ENCODE results near the gene SGPL1.

Gene SGPL1

DNA sequence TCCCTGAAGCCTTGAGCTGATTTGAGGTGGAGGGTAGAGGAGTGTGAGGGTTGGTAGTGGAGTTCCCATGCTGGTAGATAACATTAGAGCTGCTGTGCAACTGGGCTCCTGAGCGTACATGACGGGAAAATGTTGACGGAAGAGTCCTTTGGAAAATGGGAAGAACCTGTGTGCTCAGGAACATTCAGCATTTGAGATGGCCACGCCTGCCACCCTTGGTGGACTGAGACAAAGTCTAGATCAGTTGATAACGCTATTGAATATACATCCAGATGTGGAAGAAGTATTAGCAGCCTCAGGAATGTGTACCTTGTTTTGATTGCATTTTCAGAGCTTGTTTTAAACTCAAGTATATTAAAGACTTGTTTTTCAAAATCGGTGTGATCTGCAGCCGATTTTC is 56.5 kb downstream of the SGPL1 start:
- in situ Hi-C loops (cut with MboI; ENCODE audit: low sequenced_read_pairs) = no loop called here

DNA sequence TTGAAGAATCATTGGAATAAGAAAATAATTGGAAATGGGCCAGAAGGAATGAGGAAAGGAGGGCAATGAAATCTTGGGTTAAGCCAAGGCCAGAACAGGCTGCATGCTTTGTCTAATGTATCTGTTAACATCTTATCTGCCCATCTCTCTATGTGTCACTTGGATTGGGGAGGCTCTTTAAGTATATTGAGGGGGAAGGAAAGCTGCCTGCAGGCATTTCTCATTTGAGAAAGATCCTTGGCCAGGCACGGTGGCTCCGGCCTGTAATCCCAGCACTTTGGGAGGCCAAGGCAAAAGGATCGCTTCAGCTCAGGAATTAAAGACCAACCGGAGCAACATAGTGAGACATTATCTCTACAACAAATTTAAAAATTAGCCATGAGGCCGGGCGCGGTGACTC is 58.3 kb downstream of the SGPL1 start:
- in situ Hi-C loops (cut with MboI; ENCODE audit: low sequenced_read_pairs) = no loop called here

DNA sequence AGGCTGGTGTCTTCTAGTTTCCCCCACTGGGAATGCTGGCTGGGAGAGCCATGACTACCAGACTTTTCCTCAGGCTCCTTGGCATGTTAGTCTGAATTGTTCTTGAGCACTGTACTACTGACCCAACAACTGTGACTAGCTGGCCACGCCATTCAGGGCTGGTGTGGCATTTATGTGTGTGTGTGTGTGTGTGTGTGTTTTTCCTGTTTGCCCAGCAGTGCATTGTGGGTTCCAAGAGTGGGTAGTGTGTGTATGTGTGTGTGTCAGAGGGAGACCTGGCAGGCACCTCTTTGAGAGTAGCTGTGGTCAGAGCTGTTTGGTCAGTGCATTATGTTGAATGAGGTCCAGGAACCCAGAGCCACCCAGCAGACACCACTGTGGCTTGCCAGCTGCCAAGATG is 63.5 kb downstream of the SGPL1 start:
- in situ Hi-C loops (cut with MboI; ENCODE audit: low sequenced_read_pairs) = no loop called here

DNA sequence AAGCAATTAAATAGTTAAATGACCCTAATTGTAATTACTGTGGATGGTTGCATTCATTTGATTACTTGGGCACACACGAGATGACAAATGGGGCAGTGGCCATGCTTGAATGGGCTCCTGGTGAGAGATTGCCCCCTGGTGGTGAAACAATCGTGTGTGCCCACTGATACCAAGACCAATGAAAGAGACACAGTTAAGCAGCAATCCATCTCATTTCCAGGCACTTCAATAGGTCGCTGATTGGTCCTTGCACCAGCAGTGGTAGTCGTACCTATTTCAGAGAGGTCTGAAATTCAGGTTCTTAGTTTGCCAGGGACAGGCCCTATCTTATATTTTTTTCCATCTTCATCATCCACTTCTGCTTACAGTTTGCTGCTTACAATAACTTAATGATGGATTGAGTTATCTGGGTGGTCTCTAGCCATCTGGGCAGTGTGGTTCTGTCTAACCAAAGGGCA is 64.4 kb downstream of the SGPL1 start:
- in situ Hi-C loops (cut with MboI; ENCODE audit: low sequenced_read_pairs) = loop anchor here (10.0 kb wide), 2 partner anchors 335 to 415 kb away; no protein-coding TSS in a partner anchor

DNA sequence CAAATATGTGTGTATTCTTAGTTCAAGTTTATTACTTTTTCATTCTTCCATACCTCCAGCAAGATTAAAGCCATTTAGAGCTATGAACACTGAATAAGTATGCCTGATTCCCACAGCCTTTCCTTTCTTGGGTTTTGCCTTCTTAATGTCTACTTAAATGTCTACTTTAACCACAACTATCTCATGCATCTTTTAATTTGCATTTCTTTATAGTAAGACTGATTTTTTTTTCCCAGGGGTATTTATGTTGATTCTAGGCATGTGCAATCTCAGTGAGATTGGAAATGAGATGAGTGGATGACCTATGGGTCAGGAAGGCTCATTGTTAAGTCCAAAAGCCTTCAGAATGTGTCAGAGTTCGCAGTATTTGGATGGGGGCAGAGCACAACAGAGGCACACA is 69.0 kb downstream of the SGPL1 start:
- in situ Hi-C loops (cut with MboI; ENCODE audit: low sequenced_read_pairs) = loop anchor here (10.0 kb wide), 2 partner anchors 340 to 420 kb away; no protein-coding TSS in a partner anchor

DNA sequence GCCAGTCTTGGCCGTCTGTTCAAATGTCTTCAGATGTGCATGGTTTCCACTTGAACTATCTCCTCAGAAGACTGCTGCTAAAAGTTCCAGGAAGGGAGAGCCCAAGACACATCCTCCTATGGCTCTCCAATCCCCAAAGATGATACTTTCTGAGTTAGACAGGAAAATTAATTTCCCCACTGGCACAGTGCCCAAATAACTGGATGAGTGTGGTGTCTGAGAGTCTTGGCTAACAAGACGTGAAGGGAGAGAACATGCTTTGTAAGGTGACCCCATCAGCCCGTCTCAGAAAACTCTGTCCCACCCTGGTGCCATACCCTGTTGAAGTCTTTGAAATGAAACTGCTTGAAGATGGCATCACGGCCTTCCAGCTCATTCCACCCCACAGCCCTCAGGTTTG is 69.7 kb downstream of the SGPL1 start:
- in situ Hi-C loops (cut with MboI; ENCODE audit: low sequenced_read_pairs) = loop anchor here (10.0 kb wide), 2 partner anchors 341 to 421 kb away; no protein-coding TSS in a partner anchor

DNA sequence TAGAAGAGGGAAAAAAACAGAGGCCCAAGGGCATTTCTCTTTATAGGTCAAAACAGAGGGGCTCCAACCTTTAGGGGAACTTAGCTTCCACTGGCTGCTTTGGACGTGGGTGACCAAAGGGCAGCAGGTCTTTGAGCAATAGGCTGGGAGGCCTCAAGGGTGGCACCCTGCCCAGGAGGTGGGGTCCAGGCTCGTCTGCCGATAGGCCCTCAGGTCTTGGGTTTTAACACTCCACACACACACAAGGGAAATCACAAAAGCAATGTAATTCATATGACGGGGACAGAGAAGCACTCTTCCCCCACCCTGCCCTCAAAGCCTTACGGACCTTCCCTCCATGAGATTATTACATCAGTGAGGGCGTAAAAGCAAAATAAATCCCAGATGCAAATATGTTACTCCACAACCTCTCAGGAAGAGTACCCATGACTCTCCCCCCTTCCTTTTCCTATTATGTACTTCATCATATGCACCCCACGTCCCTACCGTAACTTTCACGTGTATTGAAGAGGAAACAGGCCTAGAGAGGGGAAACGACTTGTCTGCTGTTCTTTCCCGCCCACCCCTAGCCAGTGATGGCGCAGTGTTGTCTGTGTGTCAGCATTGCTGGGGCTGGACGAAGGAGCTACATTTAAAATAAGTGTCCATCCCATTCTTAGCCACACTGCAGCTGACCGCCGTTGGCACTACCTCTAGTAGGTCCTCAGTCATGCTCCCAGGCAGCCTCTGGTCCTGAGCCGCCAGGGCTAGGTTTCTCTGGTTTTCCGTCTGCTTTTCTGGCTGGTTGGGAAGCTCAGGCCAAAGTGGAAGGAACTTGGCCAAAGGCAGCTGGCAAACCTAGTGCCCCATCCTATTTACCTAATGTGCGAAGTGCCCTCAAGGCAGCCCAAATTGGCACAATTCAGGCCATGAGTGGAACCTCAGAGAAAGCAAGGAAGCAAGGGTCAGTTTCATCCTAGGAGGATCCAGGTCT is 70.5 kb downstream of the SGPL1 start:
- in situ Hi-C loops (cut with MboI; ENCODE audit: low sequenced_read_pairs) = loop anchor here (10.0 kb wide), 2 partner anchors 341 to 421 kb away; no protein-coding TSS in a partner anchor

DNA sequence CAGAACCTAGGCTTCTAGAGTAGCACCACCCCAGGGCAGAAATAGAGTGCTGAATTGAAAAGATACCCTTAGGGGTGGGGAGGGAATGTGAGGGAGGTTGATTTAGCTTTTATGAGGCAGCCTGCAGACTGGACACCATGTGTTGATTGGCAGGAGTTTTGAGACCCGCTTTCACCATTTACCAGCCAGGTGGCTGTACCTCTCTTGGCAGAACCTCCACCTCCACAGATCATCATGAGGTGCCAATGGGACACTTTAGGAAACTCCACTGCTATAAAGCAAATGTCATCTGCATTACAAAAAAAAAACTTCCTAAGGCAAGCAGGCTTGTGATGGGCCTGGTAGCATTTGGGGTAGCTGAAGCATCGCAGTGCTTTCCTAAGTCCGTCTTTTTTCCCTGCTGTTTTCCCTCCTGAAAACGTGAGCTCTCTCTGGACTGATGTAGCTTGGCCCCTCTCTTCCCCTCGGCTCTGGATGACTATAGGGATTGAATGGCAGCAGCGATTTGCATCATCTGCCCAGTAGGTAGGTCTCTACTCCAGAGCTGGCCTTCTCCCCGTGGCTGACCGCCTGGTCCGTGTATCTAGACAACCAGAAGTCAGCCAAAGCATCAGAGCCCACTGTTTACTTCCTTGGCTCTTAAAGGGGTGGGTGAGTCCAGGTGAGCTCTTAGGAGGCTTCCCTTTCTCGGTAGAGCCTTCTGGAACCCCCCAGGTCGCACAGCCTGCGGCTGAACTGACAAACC is 71.3 kb downstream of the SGPL1 start:
- in situ Hi-C loops (cut with MboI; ENCODE audit: low sequenced_read_pairs) = loop anchor here (10.0 kb wide), 2 partner anchors 342 to 422 kb away; no protein-coding TSS in a partner anchor

DNA sequence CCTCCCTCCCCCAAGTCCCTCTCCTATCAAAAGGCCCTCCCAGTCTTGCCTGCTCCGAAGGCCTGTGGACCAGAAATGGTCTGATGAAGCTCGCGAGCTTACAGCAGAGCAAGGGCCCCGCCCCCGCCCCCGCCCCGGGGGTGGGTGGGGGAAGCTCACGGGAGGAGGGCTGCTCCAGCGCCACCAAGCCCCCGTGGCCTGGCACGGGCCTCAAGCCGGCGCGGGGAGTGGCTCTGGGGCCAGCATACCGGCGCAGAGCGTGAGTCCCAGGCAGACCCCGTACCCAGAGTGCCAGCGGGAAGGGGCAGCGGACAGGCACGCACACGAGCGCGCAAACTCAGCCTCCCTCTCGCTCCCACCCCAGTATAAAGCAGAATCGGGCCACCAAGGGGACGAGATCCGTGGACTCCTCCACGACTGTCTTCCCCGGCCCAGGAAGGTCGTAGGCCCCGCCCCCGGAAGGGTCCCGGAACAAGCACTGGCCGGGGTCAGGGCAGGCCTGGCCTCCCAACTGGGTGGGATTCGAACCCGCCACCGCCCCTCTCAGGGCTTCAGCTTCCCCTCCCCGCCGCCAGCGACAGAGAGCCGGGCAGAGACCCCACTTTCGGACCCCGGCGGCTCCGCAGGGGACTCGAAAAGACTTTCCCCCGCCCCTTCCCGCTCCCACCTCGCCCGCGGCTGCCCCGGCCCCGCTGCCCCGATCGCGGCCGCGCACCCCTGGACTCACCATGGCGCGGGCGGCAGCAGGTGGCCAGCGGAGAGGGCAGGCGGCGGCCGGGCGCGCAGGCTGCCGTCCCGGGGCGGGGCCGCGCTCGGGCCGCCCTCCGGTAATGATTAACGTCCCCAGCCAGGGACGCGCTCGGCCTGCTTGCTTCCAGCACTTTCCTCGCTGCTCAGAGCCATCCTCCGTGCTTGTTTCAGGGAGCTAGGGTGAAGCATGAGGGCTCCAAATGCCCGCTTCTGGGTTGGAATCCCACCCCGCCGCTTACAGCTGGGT is 72.4 kb downstream of the SGPL1 start, which contains the start of gene PCBD1:
Gene PCBD1, minus strand, starts transcription at position 762 of the 997 bp plus-strand sequence. Its CDS starts 32 bp downstream, at position 730.
- in situ Hi-C loops (cut with MboI; ENCODE audit: low sequenced_read_pairs) = loop anchor here (10.0 kb wide), 2 partner anchors 343 to 423 kb away; no protein-coding TSS in a partner anchor

DNA sequence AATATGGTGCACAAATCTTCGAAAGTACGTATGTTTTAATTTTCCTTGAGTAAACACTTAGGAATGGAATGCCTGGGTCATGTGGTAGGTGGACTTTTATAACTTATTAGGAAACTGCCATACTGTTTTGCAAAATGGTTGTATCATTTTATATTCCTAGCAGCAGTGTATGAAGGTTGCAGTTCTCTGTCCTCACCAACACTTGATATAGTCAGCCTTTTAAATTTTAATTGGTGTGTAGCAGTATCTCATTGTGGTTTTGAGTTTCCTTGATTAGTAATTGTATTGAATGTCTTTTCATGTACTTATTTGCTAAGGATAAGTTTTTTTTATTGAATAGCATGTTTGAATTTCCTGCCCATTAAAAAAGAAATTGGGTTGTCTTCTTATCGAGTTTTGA is 73.5 kb downstream of the SGPL1 start:
- in situ Hi-C loops (cut with MboI; ENCODE audit: low sequenced_read_pairs) = loop anchor here (10.0 kb wide), 2 partner anchors 344 to 424 kb away; no protein-coding TSS in a partner anchor

DNA sequence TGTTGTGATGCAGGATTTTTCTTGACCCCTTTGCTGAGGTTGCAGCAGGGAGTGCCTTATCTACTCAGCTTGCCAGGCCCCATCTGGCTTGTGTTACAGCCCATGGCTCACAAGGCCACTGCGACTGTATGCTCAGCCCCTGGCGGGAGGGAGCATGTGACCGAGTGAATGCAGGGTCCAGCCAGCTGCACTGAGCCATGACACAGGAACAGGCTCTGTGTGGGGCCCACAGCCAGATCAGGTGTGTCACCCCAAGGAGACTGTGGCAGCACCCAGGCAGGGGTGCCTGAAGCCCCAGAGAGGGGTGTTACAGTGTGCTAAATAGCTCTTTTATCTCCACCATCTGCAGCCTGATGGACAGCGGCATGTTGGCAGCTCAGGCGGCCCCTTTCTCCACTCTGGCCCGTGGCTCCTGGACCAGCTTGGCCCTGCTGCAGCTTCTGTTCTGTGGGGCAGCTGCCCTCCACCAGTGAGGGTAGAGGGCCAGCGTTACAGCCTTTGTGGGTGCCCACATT is 75.2 kb downstream of the SGPL1 start:
- in situ Hi-C loops (cut with MboI; ENCODE audit: low sequenced_read_pairs) = no loop called here

DNA sequence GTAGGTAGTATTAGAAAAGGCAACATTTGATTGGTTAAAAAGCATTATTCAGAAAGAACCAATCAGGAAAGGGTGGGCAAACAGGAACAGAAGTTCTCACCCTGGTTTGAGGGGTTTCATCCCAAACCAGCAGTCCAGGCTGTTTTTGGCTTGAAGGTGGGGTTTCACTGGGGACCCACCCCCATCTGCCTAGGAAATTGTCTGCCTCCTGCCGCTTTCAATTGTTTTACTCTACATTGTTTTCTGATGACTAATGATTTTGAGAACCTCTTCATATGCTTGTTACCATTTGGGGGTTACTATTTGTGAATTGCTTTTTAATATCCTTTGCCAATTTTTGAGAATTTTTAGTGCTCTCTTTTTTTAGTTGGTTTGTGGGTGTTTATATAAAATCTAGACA is 75.9 kb downstream of the SGPL1 start:
- in situ Hi-C loops (cut with MboI; ENCODE audit: low sequenced_read_pairs) = no loop called here

DNA sequence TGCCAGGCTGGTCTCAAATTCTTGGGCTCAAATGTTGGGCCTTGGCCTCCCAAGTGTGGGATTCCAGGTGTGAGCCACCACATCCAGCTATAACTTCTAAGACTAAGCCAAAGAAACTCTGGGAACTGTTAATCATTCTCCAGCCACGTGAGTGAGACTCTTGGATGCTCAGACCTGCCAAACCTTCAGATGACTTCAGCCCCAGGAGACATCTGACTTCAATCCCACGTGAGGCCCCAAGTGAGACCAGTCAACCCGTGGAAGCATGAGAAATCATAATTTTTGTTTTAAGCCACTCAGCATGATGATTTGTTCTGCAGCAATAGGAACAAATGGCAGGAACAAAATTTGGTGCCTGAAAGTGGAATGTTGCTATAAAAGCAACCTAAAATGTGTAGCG is 76.9 kb downstream of the SGPL1 start:
- in situ Hi-C loops (cut with MboI; ENCODE audit: low sequenced_read_pairs) = no loop called here

DNA sequence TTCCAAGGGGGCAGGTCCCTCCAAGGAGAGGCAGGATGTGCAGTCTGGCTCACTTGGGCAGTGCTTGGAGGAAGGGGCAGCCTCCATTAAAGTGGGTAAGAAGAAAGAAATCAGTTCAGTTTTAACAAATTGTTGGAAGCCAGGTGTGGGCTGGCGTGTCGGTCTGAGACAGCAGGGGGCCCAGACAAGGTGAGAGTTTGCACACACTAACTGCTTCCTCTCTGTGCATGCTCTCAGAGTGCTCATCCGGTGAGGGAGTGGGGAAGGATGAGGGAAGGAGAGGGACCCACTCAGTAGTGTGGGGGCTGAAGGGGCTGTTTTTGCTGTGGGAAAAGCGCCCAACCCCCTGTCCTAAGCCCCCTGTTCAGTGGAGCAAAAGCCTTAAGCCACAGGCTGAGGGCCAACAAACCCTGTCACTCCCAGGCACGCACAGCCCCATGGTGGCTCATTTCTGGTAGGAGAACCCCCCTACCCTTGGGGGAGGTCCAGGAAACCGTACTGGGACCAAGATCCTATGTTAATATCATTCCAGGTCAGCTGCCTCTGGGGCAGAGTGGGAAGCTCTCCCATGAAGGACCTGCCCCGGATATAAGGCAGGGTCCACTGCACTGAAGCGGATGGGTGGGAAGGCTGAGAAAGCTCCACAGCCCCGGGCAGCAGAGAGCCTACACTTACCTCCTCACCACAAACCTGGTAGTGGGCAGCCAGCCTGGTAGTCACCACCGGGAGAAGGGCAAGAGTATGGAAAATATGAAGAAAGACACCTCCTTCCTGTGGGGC is 77.7 kb downstream of the SGPL1 start:
- in situ Hi-C loops (cut with MboI; ENCODE audit: low sequenced_read_pairs) = no loop called here

DNA sequence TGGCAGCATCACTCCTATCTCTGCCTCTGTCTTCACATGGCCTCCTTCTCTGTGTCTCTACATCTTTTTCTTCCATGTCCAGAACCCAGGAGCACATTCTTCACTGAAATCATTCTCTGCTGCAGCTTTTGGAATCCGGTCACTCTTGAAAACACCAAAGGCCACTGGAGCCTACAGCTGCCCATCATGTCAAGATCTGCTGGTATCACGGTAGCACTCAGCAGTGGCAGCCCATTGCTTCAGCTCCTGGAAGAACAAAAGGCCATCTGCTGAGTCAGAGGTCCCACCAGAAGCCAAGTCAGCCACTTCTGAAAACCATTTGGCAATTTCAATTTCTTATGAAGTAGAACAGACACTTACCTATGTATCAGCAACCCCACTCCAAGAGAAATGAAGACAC is 78.7 kb downstream of the SGPL1 start:
- in situ Hi-C loops (cut with MboI; ENCODE audit: low sequenced_read_pairs) = no loop called here

DNA sequence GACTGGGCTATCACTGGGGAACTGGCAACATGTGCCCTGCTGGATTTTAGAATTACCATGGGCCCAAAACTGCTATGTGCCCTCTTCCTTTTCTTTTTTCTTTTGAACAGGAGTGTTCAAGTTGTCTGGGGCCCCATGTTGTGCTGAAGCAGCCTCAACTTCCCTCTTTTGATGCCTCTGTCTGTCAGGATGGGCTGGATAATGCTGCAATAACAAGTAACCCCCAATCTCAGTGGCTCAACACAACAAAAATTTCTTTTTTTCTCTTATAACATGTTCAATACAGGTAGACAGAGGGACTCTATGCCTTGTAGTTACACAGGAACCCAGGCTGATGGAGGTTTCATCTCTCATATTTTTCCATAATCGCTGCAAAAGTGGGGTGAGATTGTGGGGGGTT is 80.8 kb downstream of the SGPL1 start:
- in situ Hi-C loops (cut with MboI; ENCODE audit: low sequenced_read_pairs) = no loop called here

DNA sequence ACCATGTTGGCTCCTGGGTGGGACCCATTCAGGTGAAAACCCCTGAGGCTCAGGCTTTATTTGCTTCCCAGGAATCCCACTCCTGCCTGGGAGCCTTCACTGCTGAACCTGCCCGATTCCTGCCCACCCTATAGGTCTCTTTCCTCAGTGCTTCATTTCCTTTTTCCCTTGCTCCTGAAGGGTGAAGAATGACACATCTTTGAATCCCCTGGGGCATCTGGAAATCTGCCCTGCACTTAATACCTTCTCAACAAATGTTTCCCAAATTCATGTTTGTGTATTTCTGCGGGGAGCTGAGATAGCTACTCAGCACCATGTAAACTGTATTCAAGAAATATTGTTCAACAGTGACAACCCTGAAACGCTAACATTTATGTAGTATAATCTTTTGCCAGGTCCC is 82.9 kb downstream of the SGPL1 start:
- in situ Hi-C loops (cut with MboI; ENCODE audit: low sequenced_read_pairs) = no loop called here

DNA sequence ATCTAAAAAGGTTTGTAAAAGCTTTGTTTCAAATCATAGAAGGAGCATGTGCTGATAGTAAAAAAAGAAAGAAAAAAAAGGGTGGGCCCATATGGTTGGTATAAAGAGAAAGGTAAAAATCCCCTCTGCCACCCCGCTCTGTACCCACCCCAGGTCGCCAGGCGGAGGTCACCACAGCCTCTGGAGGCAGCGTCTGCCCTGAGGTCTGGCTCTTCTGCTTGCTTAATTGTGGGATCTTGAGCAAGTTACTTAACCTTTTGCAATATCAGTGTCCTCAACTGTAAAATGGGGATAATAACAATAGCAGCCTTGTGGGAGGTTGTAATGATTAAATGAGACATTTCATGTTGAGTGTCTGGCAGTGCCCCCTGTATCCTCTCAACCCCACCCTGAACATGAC is 83.3 kb downstream of the SGPL1 start:
- in situ Hi-C loops (cut with MboI; ENCODE audit: low sequenced_read_pairs) = no loop called here
